ENCODE measurements around the gene TEC. TPM values are rescaled to one million over a fixed set of nuclear protein-coding genes. Genes with fewer than 3 reads are reported as not detected.
A peak's percentile ranks its signal among the peaks of the same experiment; 100 is the strongest.

The TEC gene
- total RNA-seq, 1 donor = 7.2 TPM

GRCh38 chr4:48127231-48127630, 142.4 kb downstream of the TEC start:
- no peak overlapping the region for H3K4me3 ChIP-seq (ENCODE audit: low read length)
- H3K27me3 ChIP-seq (ENCODE audit: insufficient read depth, low read length) = no peaks in the 10 kb centered on the region
- H3K9me3 ChIP-seq (ENCODE audit: low read depth, low read length) = no peaks in the 10 kb centered on the region
- H3K4me1 ChIP-seq (ENCODE audit: insufficient read depth, low read length) = peaks cover 60% of the 10 kb centered on the region

GRCh38 chr4:48126621-48127020, 143.0 kb downstream of the TEC start:
- H3K4me1 ChIP-seq (ENCODE audit: insufficient read depth, low read length) = peaks cover 64% of the 10 kb centered on the region
- no peaks in the 10 kb centered on the region for H3K27me3 ChIP-seq (ENCODE audit: insufficient read depth, low read length)
- no peak overlapping the region for H3K4me3 ChIP-seq (ENCODE audit: low read length)
- H3K9me3 ChIP-seq (ENCODE audit: low read depth, low read length) = no peaks in the 10 kb centered on the region

GRCh38 chr4:48124870-48125269, 144.8 kb downstream of the TEC start:
- Histone ChIP-seq H3K9me3 (ENCODE audit: low read depth, low read length) (no peaks in the 10 kb centered on the region), H3K4me1 (ENCODE audit: insufficient read depth, low read length) (peaks cover 58% of the 10 kb centered on the region), H3K27me3 (ENCODE audit: insufficient read depth, low read length) (no peaks in the 10 kb centered on the region), H3K4me3 (ENCODE audit: low read length) (no peak overlapping the region)

GRCh38 chr4:48122756-48123155, 146.9 kb downstream of the TEC start:
- Histone ChIP-seq H3K9me3 (ENCODE audit: low read depth, low read length) (no peaks in the 10 kb centered on the region), H3K27me3 (ENCODE audit: insufficient read depth, low read length) (no peaks in the 10 kb centered on the region), H3K4me1 (ENCODE audit: insufficient read depth, low read length) (peaks cover 41% of the 10 kb centered on the region), H3K4me3 (ENCODE audit: low read length) (no peak overlapping the region)

- H3K4me1 ChIP-seq (ENCODE audit: insufficient read depth, low read length) = peaks cover 35% of the 10 kb centered on the region
- no peaks in the 10 kb centered on the region for H3K9me3 ChIP-seq (ENCODE audit: low read depth, low read length)
- H3K4me3 ChIP-seq (ENCODE audit: low read length) = no peak overlapping the region
- H3K27me3 ChIP-seq (ENCODE audit: insufficient read depth, low read length) = no peaks in the 10 kb centered on the region
Measured at GRCh38 chr4:48121180-48121579, 148.5 kb downstream of the TEC start.

- Histone ChIP-seq H3K4me3 (ENCODE audit: low read length) (no peak overlapping the region), H3K4me1 (ENCODE audit: insufficient read depth, low read length) (peaks cover 31% of the 10 kb centered on the region), H3K9me3 (ENCODE audit: low read depth, low read length) (no peaks in the 10 kb centered on the region), H3K27me3 (ENCODE audit: insufficient read depth, low read length) (no peaks in the 10 kb centered on the region)
Measured at GRCh38 chr4:48120132-48120531, 149.5 kb downstream of the TEC start.

- Histone ChIP-seq H3K4me1 (ENCODE audit: insufficient read depth, low read length) (peaks cover 31% of the 10 kb centered on the region), H3K27me3 (ENCODE audit: insufficient read depth, low read length) (no peaks in the 10 kb centered on the region), H3K9me3 (ENCODE audit: low read depth, low read length) (no peaks in the 10 kb centered on the region), H3K4me3 (ENCODE audit: low read length) (no peak overlapping the region)
Measured at GRCh38 chr4:48119646-48120045, 150.0 kb downstream of the TEC start.

GRCh38 chr4:48118081-48118480, 151.6 kb downstream of the TEC start:
- no peak overlapping the region for H3K4me3 ChIP-seq (ENCODE audit: low read length)
- H3K27me3 ChIP-seq (ENCODE audit: insufficient read depth, low read length) = no peaks in the 10 kb centered on the region
- H3K9me3 ChIP-seq (ENCODE audit: low read depth, low read length) = no peaks in the 10 kb centered on the region
- peaks cover 15% of the 10 kb centered on the region for H3K4me1 ChIP-seq (ENCODE audit: insufficient read depth, low read length)

GRCh38 chr4:48116582-48116981, 153.1 kb downstream of the TEC start:
- H3K4me3 ChIP-seq (ENCODE audit: low read length) = no peak overlapping the region
- H3K27me3 ChIP-seq (ENCODE audit: insufficient read depth, low read length) = no peaks in the 10 kb centered on the region
- H3K9me3 ChIP-seq (ENCODE audit: low read depth, low read length) = no peaks in the 10 kb centered on the region
- peaks cover 11% of the 10 kb centered on the region for H3K4me1 ChIP-seq (ENCODE audit: insufficient read depth, low read length)

GRCh38 chr4:48114412-48114811, 155.2 kb downstream of the TEC start:
- Histone ChIP-seq H3K9me3 (ENCODE audit: low read depth, low read length) (no peaks in the 10 kb centered on the region), H3K27me3 (ENCODE audit: insufficient read depth, low read length) (no peaks in the 10 kb centered on the region), H3K4me1 (ENCODE audit: insufficient read depth, low read length) (peaks cover 9% of the 10 kb centered on the region), H3K4me3 (ENCODE audit: low read length) (peak overlapping the region; percentile 28)

GRCh38 chr4:48112017-48112667, 157.5 kb downstream of the TEC start:
- H3K4me3 ChIP-seq (ENCODE audit: low read length) = peak overlapping the region; percentile 27

GRCh38 chr4:48110452-48110978, 159.1 kb downstream of the TEC start:
- H3K27me3 ChIP-seq (ENCODE audit: insufficient read depth, low read length) = no peaks in the 10 kb centered on the region
- H3K4me3 ChIP-seq (ENCODE audit: low read length) = no peak overlapping the region
- H3K4me1 ChIP-seq (ENCODE audit: insufficient read depth, low read length) = no peaks in the 10 kb centered on the region
- H3K9me3 ChIP-seq (ENCODE audit: low read depth, low read length) = no peaks in the 10 kb centered on the region

More at GRCh38 chr4:48112017-48112667, 157.5 kb downstream of the TEC start:
- no peaks in the 10 kb centered on the region for H3K9me3 ChIP-seq (ENCODE audit: low read depth, low read length)
- no peaks in the 10 kb centered on the region for H3K27me3 ChIP-seq (ENCODE audit: insufficient read depth, low read length)
- peaks cover 7% of the 10 kb centered on the region for H3K4me1 ChIP-seq (ENCODE audit: insufficient read depth, low read length)

GRCh38 chr4:48109413-48110263, 160.0 kb downstream of the TEC start:
- H3K4me3 ChIP-seq (ENCODE audit: low read length) = no peak overlapping the region
- H3K4me1 ChIP-seq (ENCODE audit: insufficient read depth, low read length) = no peaks in the 10 kb centered on the region
- H3K9me3 ChIP-seq (ENCODE audit: low read depth, low read length) = no peaks in the 10 kb centered on the region
- H3K27me3 ChIP-seq (ENCODE audit: insufficient read depth, low read length) = no peaks in the 10 kb centered on the region

- Histone ChIP-seq H3K4me3 (ENCODE audit: low read length) (no peak overlapping the region), H3K9me3 (ENCODE audit: low read depth, low read length) (no peaks in the 10 kb centered on the region), H3K4me1 (ENCODE audit: insufficient read depth, low read length) (no peaks in the 10 kb centered on the region), H3K27me3 (ENCODE audit: insufficient read depth, low read length) (no peaks in the 10 kb centered on the region)
Measured at GRCh38 chr4:48108309-48109073, 161.1 kb downstream of the TEC start.

- Histone ChIP-seq H3K4me3 (ENCODE audit: low read length) (no peak overlapping the region), H3K4me1 (ENCODE audit: insufficient read depth, low read length) (peaks cover 3% of the 10 kb centered on the region), H3K27me3 (ENCODE audit: insufficient read depth, low read length) (no peaks in the 10 kb centered on the region), H3K9me3 (ENCODE audit: low read depth, low read length) (no peaks in the 10 kb centered on the region)
Measured at GRCh38 chr4:48105230-48105629, 164.4 kb downstream of the TEC start.

All from mononuclear cell (primary cell).